ENCODE data around the gene RASGEF1B.

- no peak for TF ChIP-seq POLR2A (IDR thresholded peaks at IDR 0.05)
- TF ChIP-seq CTCF (IDR thresholded peaks at IDR 0.05), result no peak
Measured at GRCh38 chr4:81452452-81453006, 19.2 kb downstream of the RASGEF1B start.

Data from esophagus squamous epithelium (tissue), 4 donors.